GM12874 (cell line): Measurements from ENCODE around the gene TCF7.

Experiments
- TF ChIP-seq, protein P1 (sequence below): IDR thresholded peaks from 2 replicates; pipeline ENCODE4 v1.5.1; 2011; ENCODE audit warnings: low read depth, mild to moderate bottlenecking, control low read depth, low read length, moderate library complexity; ENCODE audit not compliant: insufficient read depth

The TCF7 gene

DNA sequence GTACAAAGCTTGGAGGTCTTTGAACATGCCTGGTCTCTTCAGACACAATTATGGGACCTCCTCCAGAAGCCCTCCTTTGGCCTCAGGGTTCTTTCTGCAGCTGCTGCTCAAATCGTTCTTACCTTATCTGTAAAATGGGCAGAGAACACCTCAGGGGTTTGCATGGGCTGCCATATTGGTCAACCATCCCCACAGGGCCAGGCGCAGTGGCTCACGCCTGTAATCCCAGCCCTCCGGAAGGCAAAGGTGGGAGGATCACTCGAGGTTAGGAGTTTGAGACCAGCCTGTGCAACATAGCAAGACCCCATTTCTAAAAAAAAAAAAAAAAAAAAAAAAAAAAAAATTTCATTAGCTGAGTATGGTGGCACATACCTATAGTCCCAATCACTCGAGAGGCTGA is 29.1 kb upstream of the TCF7 start:
- TF ChIP-seq, protein P1, sequence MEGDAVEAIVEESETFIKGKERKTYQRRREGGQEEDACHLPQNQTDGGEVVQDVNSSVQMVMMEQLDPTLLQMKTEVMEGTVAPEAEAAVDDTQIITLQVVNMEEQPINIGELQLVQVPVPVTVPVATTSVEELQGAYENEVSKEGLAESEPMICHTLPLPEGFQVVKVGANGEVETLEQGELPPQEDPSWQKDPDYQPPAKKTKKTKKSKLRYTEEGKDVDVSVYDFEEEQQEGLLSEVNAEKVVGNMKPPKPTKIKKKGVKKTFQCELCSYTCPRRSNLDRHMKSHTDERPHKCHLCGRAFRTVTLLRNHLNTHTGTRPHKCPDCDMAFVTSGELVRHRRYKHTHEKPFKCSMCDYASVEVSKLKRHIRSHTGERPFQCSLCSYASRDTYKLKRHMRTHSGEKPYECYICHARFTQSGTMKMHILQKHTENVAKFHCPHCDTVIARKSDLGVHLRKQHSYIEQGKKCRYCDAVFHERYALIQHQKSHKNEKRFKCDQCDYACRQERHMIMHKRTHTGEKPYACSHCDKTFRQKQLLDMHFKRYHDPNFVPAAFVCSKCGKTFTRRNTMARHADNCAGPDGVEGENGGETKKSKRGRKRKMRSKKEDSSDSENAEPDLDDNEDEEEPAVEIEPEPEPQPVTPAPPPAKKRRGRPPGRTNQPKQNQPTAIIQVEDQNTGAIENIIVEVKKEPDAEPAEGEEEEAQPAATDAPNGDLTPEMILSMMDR, result no peak

GRCh38 chr5:134086225-134086942 is 28.1 kb upstream of the TCF7 start:
- TF ChIP-seq, protein P1, result no peak

DNA sequence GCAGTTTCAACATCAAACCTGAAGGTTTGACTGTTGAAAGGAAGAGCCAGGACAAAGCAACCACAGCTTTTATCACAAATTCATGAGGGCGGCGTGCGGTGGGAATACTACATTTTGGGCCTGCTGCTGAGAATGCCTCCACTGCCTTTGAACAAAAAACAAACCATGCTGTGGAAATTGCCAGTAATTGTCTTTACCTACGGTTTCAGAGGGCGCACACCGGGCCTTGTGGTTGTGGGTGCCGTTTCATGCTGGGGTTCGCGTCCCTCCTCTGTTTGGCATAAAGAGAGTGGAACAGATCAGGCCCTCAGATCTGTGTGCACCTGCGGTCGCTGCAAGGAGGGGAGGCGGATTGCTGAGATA is 27.6 kb upstream of the TCF7 start:
- TF ChIP-seq, protein P1, result no peak

DNA sequence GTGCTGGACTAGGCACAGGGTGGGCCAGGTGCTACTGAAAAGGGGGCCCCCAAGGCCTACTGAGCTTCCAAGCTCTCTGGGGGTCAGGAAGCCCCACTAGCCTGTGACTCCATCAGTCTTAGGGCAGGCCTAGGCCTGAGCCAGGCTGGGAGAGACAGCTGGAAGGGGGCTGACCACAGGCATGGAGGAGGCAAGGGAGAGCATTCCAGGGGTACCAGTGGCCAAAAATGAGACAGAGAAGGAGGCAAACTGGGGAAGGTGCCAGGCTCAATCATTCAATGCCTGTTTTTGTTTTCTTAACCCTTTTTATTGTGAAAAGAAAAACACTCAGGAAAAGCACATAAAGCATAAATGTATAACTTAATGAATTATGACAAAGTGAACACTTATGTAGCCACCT is 26.2 kb upstream of the TCF7 start:
- TF ChIP-seq, protein P1, result no peak

DNA sequence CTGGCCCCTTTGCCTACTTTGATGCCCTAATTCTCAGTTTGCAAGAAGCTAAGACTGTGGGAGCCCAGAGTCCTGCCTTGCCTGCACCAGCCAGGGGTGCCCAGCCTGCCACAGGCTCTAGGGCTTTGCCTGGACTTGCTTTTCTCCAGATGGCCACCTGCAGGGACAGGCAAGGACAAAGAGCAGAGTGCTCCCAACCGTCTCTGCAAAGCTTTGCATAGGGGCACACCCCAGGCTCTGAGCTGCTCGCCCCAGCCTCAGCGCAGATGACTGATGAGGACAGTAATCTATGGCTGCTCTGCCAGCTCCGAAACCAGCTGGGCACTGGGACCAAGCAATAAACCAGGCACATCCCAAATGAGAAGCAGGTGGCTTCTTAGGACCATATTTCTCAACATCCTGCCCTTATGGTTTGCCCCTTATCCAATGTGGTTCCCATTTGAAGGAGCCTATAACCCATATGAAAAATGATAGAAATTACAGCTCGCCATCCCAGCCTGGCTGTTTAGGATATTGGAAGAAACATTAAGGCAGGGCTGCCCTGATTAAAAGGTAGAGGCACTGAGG is 25.4 kb upstream of the TCF7 start:
- TF ChIP-seq, protein P1, result no peak

- TF ChIP-seq, protein P1, result no peak
Observed at GRCh38 chr5:134090522-134090921, 24.0 kb upstream of the TCF7 start.

DNA sequence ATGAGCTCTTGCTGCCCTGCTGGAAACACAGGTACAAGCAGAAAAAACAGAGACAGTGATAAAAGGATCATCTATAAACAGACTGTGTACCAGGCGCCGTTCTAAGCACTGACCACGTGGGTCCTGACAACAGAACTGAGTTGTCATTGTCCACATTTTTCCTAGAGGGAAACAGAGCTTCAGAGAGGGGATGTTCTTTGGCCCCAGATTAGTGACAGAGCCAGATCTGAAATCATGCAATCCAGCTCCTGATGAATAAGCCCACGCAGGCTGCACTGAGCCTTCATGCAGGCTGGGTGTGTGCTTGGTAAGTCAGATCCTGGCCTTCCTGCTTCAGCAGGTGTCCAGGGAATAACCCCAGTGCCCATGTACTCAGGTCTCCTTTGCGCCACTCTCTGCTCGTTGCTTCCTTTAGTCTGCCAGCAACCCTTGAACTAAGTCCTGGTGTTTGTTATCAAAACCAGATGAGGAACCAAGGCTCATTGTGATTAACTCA is 22.8 kb upstream of the TCF7 start:
- TF ChIP-seq, protein P1, result no peak
